ENCODE measurements around the gene CA9. TPM values are rescaled to one million over a fixed set of nuclear protein-coding genes. Genes with fewer than 3 reads are reported as not detected.

The CA9 gene
- total RNA-seq, 1 experiment from 2014 or later = 1.0 TPM

GRCh38 chr9:35687306-35687705 is 13.6 kb downstream of the CA9 start:
- H3K27ac Mint-ChIP-seq = peak overlapping the region; percentile 55; the same call in 1 of the 2 replicates

More at GRCh38 chr9:35687306-35687705, 13.6 kb downstream of the CA9 start:
- Mint-ChIP-seq H3K27me3 (ENCODE audit: low read depth) (no peaks in the 10 kb centered on the region), H3K9me3 (no peaks in the 10 kb centered on the region), H3K36me3 (peaks cover 37% of the 10 kb centered on the region), H3K4me3 (peak overlapping the region; percentile 48), H3K4me1 (peaks cover 23% of the 10 kb centered on the region)
- ATAC-seq (no peak), DNase-seq (ENCODE audit: low spot score) (no peak)
- ChIA-PET CTCF (interaction anchor here (0.7 to 6.8 kb wide), 4 partner anchors 7 to 84 kb away, joined by 3 to 49 read pairs (median 14); no protein-coding TSS in a partner anchor), POLR2A (interaction anchor here (0.6 kb wide), 1 partner anchor 72 kb away, joined by 5 read pairs; no protein-coding TSS in a partner anchor)
- no peak for TF ChIP-seq GABPB1 (CRISPR knock-in tag; IDR thresholded peaks at IDR 0.05)
- no peak for TF ChIP-seq FOXK1 (CRISPR knock-in tag; IDR thresholded peaks at IDR 0.05)
- no peak for TF ChIP-seq JAZF1 (CRISPR knock-in tag; IDR thresholded peaks at IDR 0.05)
- no peak for TF ChIP-seq NR2C2 (CRISPR knock-in tag; IDR thresholded peaks at IDR 0.05)
- TF ChIP-seq EMX1 (CRISPR knock-in tag; IDR thresholded peaks at IDR 0.05) = no peak
- TF ChIP-seq ELF4 (CRISPR knock-in tag; IDR thresholded peaks at IDR 0.05; ENCODE audit: low read depth) = no peak
- no peak for TF ChIP-seq AR (CRISPR knock-in tag; IDR thresholded peaks at IDR 0.05)
- TF ChIP-seq ARID4B (CRISPR knock-in tag; IDR thresholded peaks at IDR 0.05; ENCODE audit: borderline replicate concordance) = no peak
- no peak for TF ChIP-seq MXD4 (CRISPR knock-in tag; IDR thresholded peaks at IDR 0.05; ENCODE audit: borderline replicate concordance)
- TF ChIP-seq ESRRA (CRISPR knock-in tag; IDR thresholded peaks at IDR 0.05; ENCODE audit: borderline replicate concordance) = no peak
- TF ChIP-seq MYBL2 (CRISPR knock-in tag; IDR thresholded peaks at IDR 0.05) = no peak
- no peak for TF ChIP-seq ZNF232 (CRISPR knock-in tag; IDR thresholded peaks at IDR 0.05)
- TF ChIP-seq ZNF121 (CRISPR knock-in tag; IDR thresholded peaks at IDR 0.05) = no peak
- no peak for TF ChIP-seq ZSCAN18 (CRISPR knock-in tag; IDR thresholded peaks at IDR 0.05)
- no peak for TF ChIP-seq TCF7 (CRISPR knock-in tag; IDR thresholded peaks at IDR 0.05; ENCODE audit: low read depth)
- TF ChIP-seq ZBTB43 (CRISPR knock-in tag; IDR thresholded peaks at IDR 0.05) = no peak
- no peak for TF ChIP-seq OVOL2 (CRISPR knock-in tag; IDR thresholded peaks at IDR 0.05; ENCODE audit: borderline replicate concordance)
- TF ChIP-seq ZNF396 (CRISPR knock-in tag; IDR thresholded peaks at IDR 0.05; ENCODE audit: borderline replicate concordance) = no peak
- TF ChIP-seq E2F1 (CRISPR knock-in tag; IDR thresholded peaks at IDR 0.05) = no peak
- no peak for TF ChIP-seq TEAD4 (CRISPR knock-in tag; IDR thresholded peaks at IDR 0.05)

All from WTC11 (cell line).